Mesothelial cell of epicardium (in vitro differentiated cells): Measurements from ENCODE around the gene AMBP. TPM values are rescaled to one million over a fixed set of nuclear protein-coding genes. Genes with fewer than 3 reads are reported as not detected.

ENCODE experiments used
- DNase-seq, 2 experiments: peaks; one replicate each; pipeline ENCODE4 v3.0.0; 2021; ENCODE audit warnings: low spot score in 2 of 2; ENCODE audit not compliant: unreplicated experiment in 2 of 2
- H3K27ac Mint-ChIP-seq: 2 replicates; pipeline ENCODE4 v1.8.0; 2021; ENCODE audit warnings: mixed read lengths
- H3K27me3 Mint-ChIP-seq: 2 replicates; pipeline ENCODE4 v1.8.0; 2021; ENCODE audit warnings: low read depth, mixed read lengths
- H3K36me3 Mint-ChIP-seq: 2 replicates; pipeline ENCODE4 v1.8.0; 2021; ENCODE audit warnings: mixed read lengths
- H3K4me1 Mint-ChIP-seq: 2 replicates; pipeline ENCODE4 v1.8.0; 2021; ENCODE audit warnings: mixed read lengths
- H3K4me3 Mint-ChIP-seq: 2 replicates; pipeline ENCODE4 v1.8.0; 2021; ENCODE audit warnings: mild to moderate bottlenecking, moderate library complexity, mixed read lengths
- H3K9me3 Mint-ChIP-seq: 2 replicates; pipeline ENCODE4 v1.8.0; 2021; ENCODE audit warnings: mixed read lengths
- CTCF ChIP-seq: fragments of 200-600 bp; sonication (generic); IDR thresholded peaks from one replicate; pipeline ENCODE4 v1.5.0; 2021; ENCODE audit warnings: antibody characterized with exemption; ENCODE audit not compliant: unreplicated experiment
- total RNA-seq: library from RNA; stranded (reverse); gene quantifications from 3 replicates; pipeline ENCODE4 v1.2.1, GENCODE V29; 2021

AMBP gene
- total RNA-seq, 1 donor from 2014 or later = 0.22 TPM

GRCh38 chr9:114039484-114039883, 38.6 kb downstream of the AMBP start:
- Mint-ChIP-seq H3K27ac (no peak overlapping the region), H3K27me3 (no peaks in the 10 kb centered on the region), H3K4me1 (no peaks in the 10 kb centered on the region), H3K36me3 (peaks cover 61% of the 10 kb centered on the region), H3K9me3 (peaks cover 22% of the 10 kb centered on the region), H3K4me3 (no peak overlapping the region)
- no peak for TF ChIP-seq CTCF
- DNase-seq = no peak

GRCh38 chr9:114038724-114039313, 39.3 kb downstream of the AMBP start:
- Mint-ChIP-seq H3K36me3 (peaks cover 54% of the 10 kb centered on the region), H3K4me3 (no peak overlapping the region), H3K27ac (no peak overlapping the region), H3K4me1 (no peaks in the 10 kb centered on the region), H3K9me3 (peaks cover 15% of the 10 kb centered on the region), H3K27me3 (no peaks in the 10 kb centered on the region)
- DNase-seq = no peak
- no peak for TF ChIP-seq CTCF

- Mint-ChIP-seq H3K9me3 (peaks cover 10% of the 10 kb centered on the region), H3K36me3 (peaks cover 48% of the 10 kb centered on the region), H3K27ac (no peak overlapping the region), H3K27me3 (no peaks in the 10 kb centered on the region), H3K4me3 (no peak overlapping the region), H3K4me1 (no peaks in the 10 kb centered on the region)
- DNase-seq = no peak
- TF ChIP-seq CTCF = no peak
Observed at GRCh38 chr9:114037961-114038723, 40.0 kb downstream of the AMBP start.

GRCh38 chr9:114037249-114037648, 40.9 kb downstream of the AMBP start:
- Mint-ChIP-seq H3K27me3 (no peaks in the 10 kb centered on the region), H3K36me3 (peaks cover 52% of the 10 kb centered on the region), H3K4me1 (no peaks in the 10 kb centered on the region), H3K9me3 (peaks cover 6% of the 10 kb centered on the region), H3K27ac (no peak overlapping the region), H3K4me3 (no peak overlapping the region)
- no peak for DNase-seq
- TF ChIP-seq CTCF = no peak

- H3K27ac Mint-ChIP-seq = no peak overlapping the region
- H3K4me1 Mint-ChIP-seq = no peaks in the 10 kb centered on the region
- H3K36me3 Mint-ChIP-seq = peaks cover 44% of the 10 kb centered on the region
- no peak for DNase-seq
- no peak for TF ChIP-seq CTCF
- H3K9me3 Mint-ChIP-seq = no peaks in the 10 kb centered on the region
- H3K4me3 Mint-ChIP-seq = no peak overlapping the region
- H3K27me3 Mint-ChIP-seq = no peaks in the 10 kb centered on the region
Observed at GRCh38 chr9:114035845-114036801, 42.0 kb downstream of the AMBP start.
